Ectodermal cell (in vitro differentiated cells): ENCODE measurements around the gene WDR88.

Experiments used
- H3K27ac ChIP-seq: 2 replicates; pipeline ENCODE4 v1.7.0; 2013; ENCODE audit warnings: mild to moderate bottlenecking, low read depth, low read length; ENCODE audit not compliant: insufficient read depth, poor library complexity, severe bottlenecking
- H3K27me3 ChIP-seq: 2 replicates; pipeline ENCODE4 v1.7.0; 2013; ENCODE audit warnings: mild to moderate bottlenecking, low read length; ENCODE audit not compliant: insufficient read depth, control insufficient read depth, poor library complexity, severe bottlenecking
- H3K36me3 ChIP-seq: one replicate; pipeline ENCODE4 v1.7.0; 2013; ENCODE audit warnings: low read length; ENCODE audit not compliant: control insufficient read depth, insufficient read depth
- H3K4me1 ChIP-seq: one replicate; pipeline ENCODE4 v1.7.0; 2013; ENCODE audit warnings: low read length; ENCODE audit not compliant: control insufficient read depth, insufficient read depth
- H3K4me3 ChIP-seq: 2 replicates; pipeline ENCODE4 v1.7.0; 2013; ENCODE audit warnings: low read depth, low read length, control low read depth; ENCODE audit not compliant: insufficient read depth
- H3K9me3 ChIP-seq: 2 replicates; pipeline ENCODE4 v1.7.0; 2013; ENCODE audit warnings: mild to moderate bottlenecking, low read length, moderate library complexity; ENCODE audit not compliant: control insufficient read depth
- WGBS, 2 experiments: methylation state at CpG; one replicate each; pipeline ENCODE4 v1.1.7; 2013; ENCODE audit warnings: missing lambda C conversion rate in 2 of 2; 5-methylcytosine and 5-hydroxymethylcytosine counted together

Gene WDR88

DNA sequence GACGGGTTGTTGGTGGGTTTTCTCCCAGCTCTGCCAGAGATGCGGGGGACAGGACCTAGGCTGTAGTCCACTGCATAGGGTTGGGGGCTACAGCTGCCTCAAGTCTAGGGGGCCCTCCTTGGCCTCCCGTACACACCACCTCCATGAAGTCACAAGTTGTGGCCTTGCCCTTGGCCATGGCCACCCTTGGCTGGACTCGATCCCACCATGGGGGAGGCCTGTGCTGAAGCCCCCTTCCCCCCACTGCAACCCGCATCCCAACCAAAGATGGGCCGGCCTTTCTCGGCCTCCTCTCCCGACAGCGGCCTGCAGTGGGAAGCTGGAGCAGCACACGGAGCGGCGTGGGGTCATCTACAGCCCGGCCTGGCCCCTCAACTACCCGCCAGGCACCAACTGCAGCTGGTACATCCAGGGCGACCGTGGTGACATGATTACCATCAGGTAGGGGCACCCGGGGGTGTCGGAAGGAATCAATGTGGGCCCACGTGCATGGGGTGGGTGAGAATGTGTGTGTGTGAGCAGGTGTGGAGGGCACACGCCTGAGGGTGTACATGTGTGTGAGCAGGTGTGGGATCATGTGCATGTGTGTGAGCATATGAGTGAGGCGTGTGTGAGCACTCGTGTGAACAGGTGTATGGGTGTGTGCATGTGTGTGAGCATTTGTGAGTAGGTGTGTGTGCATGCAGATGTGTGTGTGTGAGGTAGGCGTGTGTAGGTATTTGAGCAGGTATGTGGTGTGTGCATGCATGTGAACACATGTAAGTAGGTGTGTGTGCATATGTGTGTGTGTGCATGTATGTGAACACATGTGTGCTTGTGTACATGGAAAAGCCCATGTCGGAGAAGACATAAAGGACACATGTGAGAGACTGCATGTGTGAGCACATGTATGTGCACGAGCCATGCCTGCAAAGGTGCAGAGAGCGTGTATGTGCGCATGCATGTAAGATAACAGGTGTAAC, 70.9 kb downstream of the WDR88 start:
- peaks cover under 1% of the 10 kb centered on the region for H3K36me3 ChIP-seq

DNA sequence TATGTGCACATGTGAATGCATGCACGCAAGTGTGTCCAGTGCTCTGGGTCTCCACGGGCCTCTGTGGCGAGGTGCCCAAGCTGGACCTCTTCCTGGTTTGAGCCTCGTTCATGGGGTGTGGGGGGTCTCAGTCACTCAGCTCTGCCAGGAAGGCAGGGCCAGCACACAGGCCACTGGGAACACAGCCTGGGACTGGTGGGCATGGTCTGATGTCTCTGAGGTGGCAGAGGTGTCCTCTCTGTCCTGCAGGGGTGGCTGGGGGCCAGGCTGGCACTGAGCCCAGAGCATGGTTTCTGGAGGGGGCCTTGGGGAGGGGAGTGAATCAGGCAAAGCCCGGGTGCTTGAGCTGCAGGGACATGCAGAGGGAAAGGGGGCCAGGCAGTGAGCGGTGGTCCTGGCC, 71.6 kb downstream of the WDR88 start:
- H3K27ac ChIP-seq: no peak overlapping the region
- WGBS, 2 experiments: 95% methylated on average over 6 of the region's 6 CpGs
- no peak overlapping the region for H3K4me3 ChIP-seq
- H3K27me3 ChIP-seq: no peaks in the 10 kb centered on the region
- no peaks in the 10 kb centered on the region for H3K36me3 ChIP-seq
- no peaks in the 10 kb centered on the region for H3K4me1 ChIP-seq
- no peaks in the 10 kb centered on the region for H3K9me3 ChIP-seq

More for the DNA sequence above, 70.9 kb downstream of the WDR88 start:
- H3K4me3 ChIP-seq: no peak overlapping the region
- no peak overlapping the region for H3K27ac ChIP-seq
- 93% methylated on average over 27 of the region's 27 CpGs for WGBS, 2 experiments
- no peaks in the 10 kb centered on the region for H3K27me3 ChIP-seq
- no peaks in the 10 kb centered on the region for H3K4me1 ChIP-seq
- no peaks in the 10 kb centered on the region for H3K9me3 ChIP-seq

GRCh38 chr19:33204136-33204973, 72.4 kb downstream of the WDR88 start:
- no peaks in the 10 kb centered on the region for H3K9me3 ChIP-seq
- no peaks in the 10 kb centered on the region for H3K27me3 ChIP-seq
- H3K27ac ChIP-seq: no peak overlapping the region
- 91% methylated on average over 32 of the region's 32 CpGs for WGBS, 2 experiments
- H3K36me3 ChIP-seq: no peaks in the 10 kb centered on the region
- no peak overlapping the region for H3K4me3 ChIP-seq
- no peaks in the 10 kb centered on the region for H3K4me1 ChIP-seq

DNA sequence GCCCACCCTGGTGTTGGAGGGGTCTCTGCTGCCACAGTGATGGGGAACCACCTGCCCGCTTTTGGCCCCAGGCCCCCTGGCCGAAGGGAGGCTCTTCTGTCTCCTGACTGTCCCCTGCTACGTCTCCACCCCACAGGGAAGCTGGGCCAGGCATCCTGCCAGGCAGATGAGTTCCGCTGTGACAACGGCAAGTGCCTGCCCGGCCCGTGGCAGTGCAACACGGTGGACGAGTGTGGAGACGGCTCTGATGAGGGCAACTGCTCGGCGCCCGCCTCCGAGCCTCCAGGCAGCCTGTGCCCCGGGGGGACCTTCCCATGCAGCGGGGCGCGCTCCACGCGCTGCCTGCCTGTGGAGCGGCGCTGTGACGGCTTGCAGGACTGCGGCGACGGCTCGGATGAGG, 73.2 kb downstream of the WDR88 start:
- no peaks in the 10 kb centered on the region for H3K9me3 ChIP-seq
- H3K4me1 ChIP-seq: no peaks in the 10 kb centered on the region
- no peaks in the 10 kb centered on the region for H3K36me3 ChIP-seq
- H3K27ac ChIP-seq: no peak overlapping the region
- 95 to 96% methylated on average over 27 of the region's 27 CpGs for WGBS, 2 experiments
- H3K27me3 ChIP-seq: no peaks in the 10 kb centered on the region
- no peak overlapping the region for H3K4me3 ChIP-seq

DNA sequence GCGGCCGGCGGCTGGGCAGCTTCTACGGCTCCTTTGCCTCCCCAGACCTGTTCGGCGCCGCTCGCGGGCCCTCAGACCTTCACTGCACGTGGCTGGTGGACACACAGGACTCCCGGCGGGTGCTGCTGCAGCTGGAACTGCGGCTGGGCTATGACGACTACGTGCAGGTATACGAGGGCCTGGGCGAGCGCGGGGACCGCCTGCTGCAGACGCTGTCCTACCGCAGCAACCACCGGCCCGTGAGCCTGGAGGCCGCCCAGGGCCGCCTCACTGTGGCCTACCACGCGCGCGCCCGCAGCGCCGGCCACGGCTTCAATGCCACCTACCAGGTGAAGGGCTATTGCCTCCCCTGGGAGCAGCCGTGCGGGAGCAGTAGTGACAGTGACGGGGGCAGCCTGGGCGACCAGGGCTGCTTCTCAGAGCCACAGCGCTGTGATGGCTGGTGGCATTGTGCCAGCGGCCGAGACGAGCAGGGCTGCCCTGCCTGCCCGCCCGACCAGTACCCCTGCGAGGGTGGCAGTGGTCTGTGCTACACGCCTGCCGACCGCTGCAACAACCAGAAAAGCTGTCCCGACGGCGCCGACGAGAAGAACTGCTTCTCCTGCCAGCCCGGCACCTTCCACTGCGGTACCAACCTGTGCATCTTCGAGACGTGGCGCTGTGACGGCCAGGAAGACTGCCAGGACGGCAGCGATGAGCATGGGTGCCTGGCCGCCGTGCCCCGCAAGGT, 73.8 kb downstream of the WDR88 start:
- Histone ChIP-seq H3K4me3 (no peak overlapping the region), H3K36me3 (no peaks in the 10 kb centered on the region), H3K27me3 (no peaks in the 10 kb centered on the region), H3K4me1 (no peaks in the 10 kb centered on the region), H3K27ac (no peak overlapping the region), H3K9me3 (no peaks in the 10 kb centered on the region)
- 95 to 96% methylated on average over 64 of the region's 64 CpGs for WGBS, 2 experiments

GRCh38 chr19:33206261-33207039, 74.5 kb downstream of the WDR88 start:
- H3K4me3 ChIP-seq: no peak overlapping the region
- no peaks in the 10 kb centered on the region for H3K4me1 ChIP-seq
- WGBS, 2 experiments: 94 to 95% methylated on average over 38 of the region's 38 CpGs
- H3K27ac ChIP-seq: no peak overlapping the region
- H3K9me3 ChIP-seq: no peaks in the 10 kb centered on the region
- no peaks in the 10 kb centered on the region for H3K27me3 ChIP-seq
- H3K36me3 ChIP-seq: no peaks in the 10 kb centered on the region

DNA sequence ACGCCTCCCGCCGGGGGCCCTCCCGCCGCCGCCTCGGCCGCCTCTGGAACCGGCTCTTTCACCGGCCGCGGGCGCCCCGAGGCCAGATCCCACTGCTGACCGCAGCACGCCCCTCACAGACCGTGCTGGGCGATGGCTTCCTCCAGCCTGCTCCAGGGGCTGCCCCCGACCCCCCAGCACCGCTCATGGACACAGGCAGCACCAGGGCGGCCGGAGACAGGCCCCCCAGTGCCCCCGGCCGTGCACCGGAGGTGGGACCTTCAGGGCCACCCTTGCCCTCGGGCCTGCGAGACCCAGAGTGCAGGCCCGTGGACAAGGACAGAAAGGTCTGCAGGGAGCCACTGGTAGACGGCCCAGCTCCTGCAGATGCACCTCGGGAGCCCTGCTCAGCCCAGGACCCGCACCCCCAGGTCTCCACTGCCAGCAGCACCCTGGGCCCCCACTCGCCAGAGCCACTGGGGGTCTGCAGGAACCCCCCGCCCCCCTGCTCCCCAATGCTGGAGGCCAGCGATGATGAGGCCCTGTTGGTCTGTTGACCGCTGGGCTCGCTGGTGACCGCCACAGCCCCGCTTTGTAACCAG, 75.2 kb downstream of the WDR88 start:
- Histone ChIP-seq H3K27ac (no peak overlapping the region), H3K9me3 (no peaks in the 10 kb centered on the region), H3K4me3 (no peak overlapping the region), H3K4me1 (no peaks in the 10 kb centered on the region), H3K36me3 (no peaks in the 10 kb centered on the region), H3K27me3 (no peaks in the 10 kb centered on the region)
- WGBS, 2 experiments: 91 to 92% methylated on average over 38 of the region's 38 CpGs

DNA sequence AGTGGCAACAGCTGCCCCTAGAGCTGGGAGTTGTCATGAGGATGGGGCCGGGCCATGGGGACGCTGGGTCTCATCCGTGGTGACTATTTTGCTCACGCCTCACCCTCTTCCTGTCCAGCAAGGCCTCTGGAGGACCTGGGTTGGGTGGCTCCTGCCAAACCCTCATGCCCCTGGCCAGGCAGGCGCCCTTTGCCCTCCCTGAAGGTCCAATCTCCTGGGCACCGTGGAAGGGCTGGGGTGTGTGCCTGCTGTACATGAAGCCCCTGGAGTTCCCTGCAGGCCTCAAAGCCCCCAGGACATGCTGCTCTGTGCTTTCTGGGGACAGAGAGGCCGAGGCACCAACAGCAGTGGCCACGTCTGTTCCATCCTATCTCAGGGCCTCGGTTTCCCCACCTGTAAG, 76.0 kb downstream of the WDR88 start:
- WGBS, 2 experiments: 91 to 93% methylated on average over 9 of the region's 9 CpGs
- no peak overlapping the region for H3K4me3 ChIP-seq

GRCh38 chr19:33208371-33208895, 76.5 kb downstream of the WDR88 start:
- Histone ChIP-seq H3K4me1 (no peaks in the 10 kb centered on the region), H3K27me3 (no peaks in the 10 kb centered on the region), H3K27ac (no peak overlapping the region), H3K4me3 (no peak overlapping the region), H3K9me3 (no peaks in the 10 kb centered on the region), H3K36me3 (no peaks in the 10 kb centered on the region)
- WGBS, 2 experiments: 94% methylated on average over 11 of the region's 11 CpGs

More for the DNA sequence above, 76.0 kb downstream of the WDR88 start:
- Histone ChIP-seq H3K4me1 (no peaks in the 10 kb centered on the region), H3K9me3 (no peaks in the 10 kb centered on the region), H3K36me3 (no peaks in the 10 kb centered on the region), H3K27me3 (no peaks in the 10 kb centered on the region), H3K27ac (no peak overlapping the region)
